ENCODE data around the gene CAMK2B. TPM values are rescaled to one million over a fixed set of nuclear protein-coding genes. Genes with fewer than 3 reads are reported as not detected.

The CAMK2B gene
- total RNA-seq, 1 donor from 2014 or later, result 0.58 TPM

DNA sequence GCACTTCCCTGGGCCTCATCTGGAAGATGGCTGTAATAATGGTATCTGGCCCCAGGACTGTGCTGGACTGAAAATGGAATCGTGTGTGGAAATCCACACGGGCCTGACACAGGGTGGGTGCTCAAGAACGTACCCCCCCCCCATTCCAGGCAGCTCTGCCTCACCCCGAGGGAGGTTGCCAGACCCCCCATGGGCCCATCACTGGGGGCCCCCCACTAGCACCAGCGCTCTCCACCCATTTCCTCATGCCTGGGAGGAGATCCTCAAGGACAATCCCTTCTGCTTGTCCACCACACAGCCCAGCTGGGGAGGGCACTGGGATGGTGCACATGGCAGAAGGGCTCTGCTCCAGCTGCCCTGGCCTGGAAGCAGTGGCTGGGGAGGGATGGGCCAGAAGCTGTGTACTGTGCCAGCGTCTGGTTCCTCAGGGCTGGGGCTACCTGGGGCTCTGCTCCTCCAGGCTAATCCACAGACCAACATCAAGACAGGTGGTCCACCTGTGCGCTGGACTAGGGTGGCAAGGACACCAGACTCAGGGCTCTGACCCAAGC, 55.4 kb downstream of the CAMK2B start:
- Mint-ChIP-seq H3K27ac (no peak overlapping the region), H3K4me1 (no peaks in the 10 kb centered on the region), H3K4me3 (no peak overlapping the region), H3K27me3 (peaks cover 6% of the 10 kb centered on the region), H3K9me3 (no peaks in the 10 kb centered on the region), H3K36me3 (ENCODE audit: low read depth) (no peaks in the 10 kb centered on the region)
- intact Hi-C loops (cut with micrococcal nuclease), result no loop called here
- DNase-seq (no peak), ATAC-seq (ENCODE audit: low read depth) (no peak)
- CTCF ChIA-PET, result no interaction called here
- TF ChIP-seq CTCF (IDR thresholded peaks at IDR 0.05), result no peak
- POLR2A ChIA-PET, result no interaction called here

- Mint-ChIP-seq H3K9me3 (no peaks in the 10 kb centered on the region), H3K4me3 (no peak overlapping the region), H3K27me3 (peaks cover 6% of the 10 kb centered on the region), H3K27ac (no peak overlapping the region), H3K4me1 (no peaks in the 10 kb centered on the region), H3K36me3 (ENCODE audit: low read depth) (no peaks in the 10 kb centered on the region)
- ATAC-seq (ENCODE audit: low read depth) (no peak), DNase-seq (no peak)
- intact Hi-C loops (cut with micrococcal nuclease), result no loop called here
- ChIA-PET CTCF (no interaction called here), POLR2A (no interaction called here)
- TF ChIP-seq CTCF (IDR thresholded peaks at IDR 0.05), result no peak
Measured at GRCh38 chr7:44269417-44269816, 56.0 kb downstream of the CAMK2B start.

DNA sequence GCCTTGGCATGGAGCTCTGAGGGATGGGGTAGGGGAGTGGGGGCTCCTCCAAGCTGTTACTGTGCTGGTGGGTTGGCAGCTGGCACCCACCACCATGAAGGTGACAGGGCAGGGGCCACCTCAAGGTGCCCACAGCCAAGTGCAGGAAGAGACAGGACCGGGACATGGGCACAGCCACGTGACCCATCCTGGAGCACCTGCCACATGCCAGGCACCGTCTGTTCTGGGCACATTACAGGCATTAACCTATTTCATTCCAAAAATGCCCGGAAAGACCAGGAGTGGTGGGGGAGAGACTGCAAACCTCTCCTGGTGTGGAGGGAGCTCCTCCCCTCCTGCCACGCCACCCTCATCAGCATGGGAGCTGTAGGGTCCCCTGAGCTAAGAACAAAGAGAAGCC, 56.7 kb downstream of the CAMK2B start:
- intact Hi-C loops (cut with micrococcal nuclease), result no loop called here
- Mint-ChIP-seq H3K27me3 (peaks cover 1% of the 10 kb centered on the region), H3K4me1 (no peaks in the 10 kb centered on the region), H3K4me3 (no peak overlapping the region), H3K9me3 (no peaks in the 10 kb centered on the region), H3K27ac (no peak overlapping the region), H3K36me3 (ENCODE audit: low read depth) (no peaks in the 10 kb centered on the region)
- DNase-seq (no peak), ATAC-seq (ENCODE audit: low read depth) (no peak)
- no peak for TF ChIP-seq CTCF (IDR thresholded peaks at IDR 0.05)
- CTCF ChIA-PET, result no interaction called here
- POLR2A ChIA-PET, result no interaction called here

DNA sequence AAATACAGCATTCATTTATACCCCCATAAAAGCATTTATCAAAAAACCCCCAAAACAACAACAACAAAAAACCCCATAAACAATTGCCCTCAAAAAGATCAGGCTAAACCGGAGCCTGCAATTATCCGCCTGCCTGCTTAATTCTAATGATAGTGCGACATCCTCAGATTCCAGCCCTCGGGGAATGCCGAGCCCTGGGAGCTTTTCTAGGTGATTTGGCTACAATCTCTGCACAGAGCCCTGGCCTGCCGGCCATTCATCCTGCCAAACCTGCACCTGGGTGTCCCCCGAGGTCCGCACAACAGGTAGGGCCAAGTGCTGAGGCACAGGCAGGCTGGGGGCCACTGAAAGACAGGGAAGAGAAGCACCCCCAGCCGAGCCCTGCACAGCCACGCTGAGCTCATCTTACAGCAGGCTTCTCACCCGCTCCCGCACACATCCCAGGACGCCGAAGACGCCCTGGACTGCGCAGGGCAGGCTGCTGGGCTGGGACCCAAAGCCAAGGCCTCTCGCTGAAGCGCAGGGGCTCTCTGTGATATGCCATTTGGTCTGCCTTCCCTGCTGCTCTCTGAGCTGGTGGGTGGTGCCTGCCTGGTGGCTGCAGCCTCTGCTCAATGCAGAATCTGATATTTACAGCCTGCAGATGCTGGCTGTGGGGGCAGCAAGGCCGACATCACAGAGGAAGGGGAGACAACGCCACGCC, 57.5 kb downstream of the CAMK2B start:
- CTCF ChIA-PET, result no interaction called here
- DNase-seq (no peak), ATAC-seq (ENCODE audit: low read depth) (no peak)
- no peak overlapping the region for H3K27ac Mint-ChIP-seq
- POLR2A ChIA-PET, result no interaction called here
- H3K9me3 Mint-ChIP-seq, result no peaks in the 10 kb centered on the region
- no peak for TF ChIP-seq CTCF (IDR thresholded peaks at IDR 0.05)
- H3K4me1 Mint-ChIP-seq, result no peaks in the 10 kb centered on the region
- H3K36me3 Mint-ChIP-seq (ENCODE audit: low read depth), result no peaks in the 10 kb centered on the region
- peaks cover 3% of the 10 kb centered on the region for H3K27me3 Mint-ChIP-seq
- no peak overlapping the region for H3K4me3 Mint-ChIP-seq
- intact Hi-C loops (cut with micrococcal nuclease), result no loop called here

DNA sequence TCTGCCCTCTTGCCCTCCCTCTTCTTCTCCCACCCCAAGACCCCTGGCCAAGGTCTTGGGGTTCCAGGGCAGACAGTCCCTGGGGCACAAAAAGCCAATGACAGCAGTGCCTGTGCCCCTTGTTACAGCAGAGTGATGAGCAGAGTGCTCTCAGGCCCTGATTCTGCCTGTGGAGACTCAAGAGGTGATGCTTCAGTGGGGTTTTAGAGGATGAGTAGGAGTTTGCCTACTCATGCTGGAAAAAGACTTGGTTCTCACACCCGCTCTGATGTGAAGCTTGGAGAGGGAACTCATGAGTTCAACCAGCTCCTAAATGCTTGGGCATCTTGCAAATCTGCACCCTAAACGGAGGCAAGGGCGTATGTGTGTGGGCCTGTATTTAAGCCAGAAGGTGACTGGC, 58.2 kb downstream of the CAMK2B start:
- H3K36me3 Mint-ChIP-seq (ENCODE audit: low read depth), result no peaks in the 10 kb centered on the region
- DNase-seq, result no peak
- no peak overlapping the region for H3K27ac Mint-ChIP-seq
- POLR2A ChIA-PET, result no interaction called here
- CTCF ChIA-PET, result no interaction called here
- H3K9me3 Mint-ChIP-seq, result no peaks in the 10 kb centered on the region
- TF ChIP-seq CTCF (IDR thresholded peaks at IDR 0.05), result no peak
- no peaks in the 10 kb centered on the region for H3K4me1 Mint-ChIP-seq
- H3K27me3 Mint-ChIP-seq, result peaks cover 3% of the 10 kb centered on the region
- ATAC-seq (ENCODE audit: low read depth), result no peak
- intact Hi-C loops (cut with micrococcal nuclease), result no loop called here
- no peak overlapping the region for H3K4me3 Mint-ChIP-seq

Measured in activated B cell treated with CpG ODN at 0.5 μM for 24 hours (primary cell).